ENCODE results near the gene RBM17. TPM values are rescaled to one million over a fixed set of nuclear protein-coding genes. Genes with fewer than 3 reads are reported as not detected.

The RBM17 gene
- total RNA-seq, 1 donor from 2014 or later = 33.2 TPM

- Histone ChIP-seq H3K36me3 (ENCODE audit: control insufficient read depth, insufficient read depth, low read length) (no peaks in the 10 kb centered on the region), H3K27me3 (ENCODE audit: control insufficient read depth, insufficient read depth, low read length) (no peaks in the 10 kb centered on the region), H3K4me3 (ENCODE audit: low read depth, low read length) (no peak overlapping the region)
- no peak for TF ChIP-seq CTCF (IDR thresholded peaks at IDR 0.05; ENCODE audit: insufficient read depth, low read length, severe bottlenecking)
- no peak for DNase-seq (ENCODE audit: low read depth)
- FAIRE-seq = no peak
Measured at GRCh38 chr10:6071181-6072175, 17.4 kb upstream of the RBM17 start.

- DNase-seq (ENCODE audit: low read depth) (no peak), FAIRE-seq (no peak)
- no peaks in the 10 kb centered on the region for H3K27me3 ChIP-seq (ENCODE audit: control insufficient read depth, insufficient read depth, low read length)
- no peak overlapping the region for H3K4me3 ChIP-seq (ENCODE audit: low read depth, low read length)
- H3K36me3 ChIP-seq (ENCODE audit: control insufficient read depth, insufficient read depth, low read length) = no peaks in the 10 kb centered on the region
- no peak for TF ChIP-seq CTCF (IDR thresholded peaks at IDR 0.05; ENCODE audit: insufficient read depth, low read length, severe bottlenecking)
Measured at GRCh38 chr10:6072215-6072934, 16.5 kb upstream of the RBM17 start.

- peak; percentile 42 for DNase-seq (ENCODE audit: low read depth)
- Histone ChIP-seq H3K36me3 (ENCODE audit: control insufficient read depth, insufficient read depth, low read length) (no peaks in the 10 kb centered on the region), H3K27me3 (ENCODE audit: control insufficient read depth, insufficient read depth, low read length) (no peaks in the 10 kb centered on the region), H3K4me3 (ENCODE audit: low read depth, low read length) (no peak overlapping the region)
- FAIRE-seq = peak; percentile 73
- TF ChIP-seq CTCF (IDR thresholded peaks at IDR 0.05; ENCODE audit: insufficient read depth, low read length, severe bottlenecking) = no peak
Measured at GRCh38 chr10:6074489-6075301, 14.1 kb upstream of the RBM17 start.

GRCh38 chr10:6077071-6077675 is 11.7 kb upstream of the RBM17 start:
- FAIRE-seq = no peak
- Histone ChIP-seq H3K27me3 (ENCODE audit: control insufficient read depth, insufficient read depth, low read length) (no peaks in the 10 kb centered on the region), H3K36me3 (ENCODE audit: control insufficient read depth, insufficient read depth, low read length) (no peaks in the 10 kb centered on the region), H3K4me3 (ENCODE audit: low read depth, low read length) (no peak overlapping the region)
- DNase-seq (ENCODE audit: low read depth) = no peak
- no peak for TF ChIP-seq CTCF (IDR thresholded peaks at IDR 0.05; ENCODE audit: insufficient read depth, low read length, severe bottlenecking)

GRCh38 chr10:6079044-6079443 is 9.8 kb upstream of the RBM17 start:
- no peak for TF ChIP-seq CTCF (IDR thresholded peaks at IDR 0.05; ENCODE audit: insufficient read depth, low read length, severe bottlenecking)
- FAIRE-seq (no peak), DNase-seq (ENCODE audit: low read depth) (no peak)
- Histone ChIP-seq H3K36me3 (ENCODE audit: control insufficient read depth, insufficient read depth, low read length) (no peaks in the 10 kb centered on the region), H3K27me3 (ENCODE audit: control insufficient read depth, insufficient read depth, low read length) (no peaks in the 10 kb centered on the region), H3K4me3 (ENCODE audit: low read depth, low read length) (no peak overlapping the region)

Data from bronchial epithelial cell (primary cell).